ENCODE results near the gene SIL1.
"Not testable (repeated sequence)": the region's sequence is repeated elsewhere in the genome, so short reads cannot be mapped to it uniquely, and the experiment has no call there.

Gene SIL1

GRCh38 chr5:139177809-139178588 lies 20.2 kb downstream of the SIL1 start:
- Histone ChIP-seq H3K27me3 (ENCODE audit: insufficient read depth, low read length) (no peaks in the 10 kb centered on the region), H3K4me2 (ENCODE audit: low read length) (peak overlapping the region; percentile 27; the same call in 1 of the 2 replicates), H3K27ac (ENCODE audit: low read depth, low read length, poor library complexity, severe bottlenecking) (peak overlapping the region; percentile 76), H3F3A (ENCODE audit: insufficient read depth, low read length) (no peaks in the 10 kb centered on the region), H3K79me2 (ENCODE audit: insufficient read depth, low read length) (no peaks in the 10 kb centered on the region), H3K36me3 (ENCODE audit: insufficient read depth, low read length) (no peaks in the 10 kb centered on the region), H3K4me1 (ENCODE audit: insufficient read depth, low read length, severe bottlenecking) (peaks cover 25% of the 10 kb centered on the region), H3K9me2 (ENCODE audit: low read depth, low read length) (no peaks in the 10 kb centered on the region), H4K20me1 (ENCODE audit: insufficient read depth, low read length) (no peaks in the 10 kb centered on the region), H2AFZ (ENCODE audit: low read length) (no peak overlapping the region), H3K9ac (ENCODE audit: low read length) (no peak overlapping the region; the same call in 1 of the 2 replicates), H3K4me3 (ENCODE audit: low read depth, low read length, poor library complexity, severe bottlenecking) (no peak overlapping the region), H3K9me3 (ENCODE audit: low read length) (peaks cover 3% of the 10 kb centered on the region; the same call in 1 of the 2 replicates)
- no peak for TF ChIP-seq EZH2 (IDR thresholded peaks at IDR 0.05; ENCODE audit: borderline replicate concordance, low read length)
- TF ChIP-seq, protein P1, sequence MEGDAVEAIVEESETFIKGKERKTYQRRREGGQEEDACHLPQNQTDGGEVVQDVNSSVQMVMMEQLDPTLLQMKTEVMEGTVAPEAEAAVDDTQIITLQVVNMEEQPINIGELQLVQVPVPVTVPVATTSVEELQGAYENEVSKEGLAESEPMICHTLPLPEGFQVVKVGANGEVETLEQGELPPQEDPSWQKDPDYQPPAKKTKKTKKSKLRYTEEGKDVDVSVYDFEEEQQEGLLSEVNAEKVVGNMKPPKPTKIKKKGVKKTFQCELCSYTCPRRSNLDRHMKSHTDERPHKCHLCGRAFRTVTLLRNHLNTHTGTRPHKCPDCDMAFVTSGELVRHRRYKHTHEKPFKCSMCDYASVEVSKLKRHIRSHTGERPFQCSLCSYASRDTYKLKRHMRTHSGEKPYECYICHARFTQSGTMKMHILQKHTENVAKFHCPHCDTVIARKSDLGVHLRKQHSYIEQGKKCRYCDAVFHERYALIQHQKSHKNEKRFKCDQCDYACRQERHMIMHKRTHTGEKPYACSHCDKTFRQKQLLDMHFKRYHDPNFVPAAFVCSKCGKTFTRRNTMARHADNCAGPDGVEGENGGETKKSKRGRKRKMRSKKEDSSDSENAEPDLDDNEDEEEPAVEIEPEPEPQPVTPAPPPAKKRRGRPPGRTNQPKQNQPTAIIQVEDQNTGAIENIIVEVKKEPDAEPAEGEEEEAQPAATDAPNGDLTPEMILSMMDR (IDR thresholded peaks at IDR 0.05; ENCODE audit: low read length) = no peak

DNA sequence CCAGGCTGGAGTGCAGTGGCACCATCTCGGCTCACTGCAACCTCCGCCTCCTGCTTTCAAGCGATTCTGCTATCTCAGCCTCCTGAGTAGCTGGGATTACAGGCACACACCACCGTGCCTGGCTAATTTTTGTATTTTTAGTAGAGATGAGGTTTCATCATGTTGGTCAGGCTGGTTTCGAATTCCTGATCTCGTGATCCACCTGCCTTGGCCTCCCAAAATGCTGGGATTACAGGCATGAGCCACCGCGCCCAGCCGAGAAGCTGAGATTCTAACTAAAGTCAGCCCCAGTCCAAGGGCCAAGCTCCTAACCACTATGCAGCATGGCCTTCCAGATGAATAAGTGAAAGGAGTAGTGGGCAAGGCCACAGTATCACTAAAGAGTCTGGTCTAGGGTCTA lies 20.9 kb downstream of the SIL1 start:
- not testable (repeated sequence) for H3K9me3 ChIP-seq (ENCODE audit: low read length); H3F3A ChIP-seq (ENCODE audit: insufficient read depth, low read length); H3K79me2 ChIP-seq (ENCODE audit: insufficient read depth, low read length); H4K20me1 ChIP-seq (ENCODE audit: insufficient read depth, low read length); H2AFZ ChIP-seq (ENCODE audit: low read length); H3K9me2 ChIP-seq (ENCODE audit: low read depth, low read length); H3K27me3 ChIP-seq (ENCODE audit: insufficient read depth, low read length); H3K4me3 ChIP-seq (ENCODE audit: low read depth, low read length, poor library complexity, severe bottlenecking); H3K36me3 ChIP-seq (ENCODE audit: insufficient read depth, low read length); H3K9ac ChIP-seq (ENCODE audit: low read length)
- peaks cover 22% of the 10 kb centered on the region for H3K4me1 ChIP-seq (ENCODE audit: insufficient read depth, low read length, severe bottlenecking)
- H3K4me2 ChIP-seq (ENCODE audit: low read length) = peak overlapping the region; percentile 27; the same call in 1 of the 2 replicates
- peak overlapping the region; percentile 76 for H3K27ac ChIP-seq (ENCODE audit: low read depth, low read length, poor library complexity, severe bottlenecking)

DNA sequence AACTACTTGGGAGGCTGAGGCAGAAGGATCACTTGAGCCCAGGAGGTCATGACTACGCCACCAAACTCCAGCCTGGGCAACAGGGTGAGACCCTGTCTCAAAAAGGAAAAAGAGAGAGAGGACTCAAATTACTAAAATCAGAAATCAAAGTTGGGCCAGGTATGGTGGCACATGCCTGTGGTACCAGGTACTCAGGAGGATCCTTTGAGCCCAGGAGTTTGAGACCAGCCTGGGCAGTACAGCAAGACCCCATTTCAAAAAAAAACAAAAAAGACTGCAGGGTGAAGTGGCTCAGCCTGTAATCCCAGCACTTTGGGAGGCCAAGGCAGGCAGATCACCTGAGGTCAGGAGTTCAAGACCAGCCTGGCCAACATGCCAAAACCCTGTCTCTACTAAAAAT lies 23.8 kb downstream of the SIL1 start:
- H3K9ac ChIP-seq (ENCODE audit: low read length); H3K79me2 ChIP-seq (ENCODE audit: insufficient read depth, low read length); H3K36me3 ChIP-seq (ENCODE audit: insufficient read depth, low read length); H3K27ac ChIP-seq (ENCODE audit: low read depth, low read length, poor library complexity, severe bottlenecking); H4K20me1 ChIP-seq (ENCODE audit: insufficient read depth, low read length); H2AFZ ChIP-seq (ENCODE audit: low read length); H3K4me2 ChIP-seq (ENCODE audit: low read length); H3K9me2 ChIP-seq (ENCODE audit: low read depth, low read length); H3K9me3 ChIP-seq (ENCODE audit: low read length); H3F3A ChIP-seq (ENCODE audit: insufficient read depth, low read length); H3K27me3 ChIP-seq (ENCODE audit: insufficient read depth, low read length); H3K4me3 ChIP-seq (ENCODE audit: low read depth, low read length, poor library complexity, severe bottlenecking): not testable (repeated sequence)
- peaks cover 22% of the 10 kb centered on the region for H3K4me1 ChIP-seq (ENCODE audit: insufficient read depth, low read length, severe bottlenecking)

DNA sequence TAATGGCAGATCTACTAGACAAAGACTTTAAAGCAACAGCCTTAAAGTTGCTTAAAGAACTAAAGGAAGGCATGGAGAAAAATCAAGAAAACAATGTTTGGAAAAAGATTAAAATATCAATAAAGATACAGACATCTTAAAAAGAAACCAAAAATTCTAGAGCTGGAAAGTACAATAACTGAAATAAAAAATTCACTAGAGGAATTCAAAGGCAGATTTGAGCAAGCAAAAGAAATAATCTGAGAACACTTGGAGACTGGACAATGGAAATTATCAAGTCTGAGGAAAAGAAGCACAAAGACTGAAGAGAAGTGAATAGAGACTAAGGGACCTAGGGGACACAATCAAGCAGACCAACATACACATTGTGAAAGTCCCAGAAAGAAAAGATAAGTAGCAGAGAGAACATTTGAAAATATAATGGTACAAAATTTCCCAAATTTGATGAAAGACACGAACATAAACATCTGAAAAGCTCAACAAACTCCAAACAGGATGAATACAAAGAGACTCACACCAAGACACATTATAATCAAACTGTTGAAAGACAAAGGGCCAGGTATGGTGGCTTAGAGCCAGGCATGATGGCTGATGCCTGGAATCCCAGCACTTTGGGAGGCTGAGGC lies 26.3 kb downstream of the SIL1 start:
- Histone ChIP-seq H3K4me2 (ENCODE audit: low read length) (no peak overlapping the region), H3K9me3 (ENCODE audit: low read length) (peaks cover 8% of the 10 kb centered on the region), H3K9ac (ENCODE audit: low read length) (no peak overlapping the region), H4K20me1 (ENCODE audit: insufficient read depth, low read length) (no peaks in the 10 kb centered on the region), H3K27me3 (ENCODE audit: insufficient read depth, low read length) (no peaks in the 10 kb centered on the region), H3F3A (ENCODE audit: insufficient read depth, low read length) (no peaks in the 10 kb centered on the region), H2AFZ (ENCODE audit: low read length) (no peak overlapping the region), H3K36me3 (ENCODE audit: insufficient read depth, low read length) (no peaks in the 10 kb centered on the region), H3K4me1 (ENCODE audit: insufficient read depth, low read length, severe bottlenecking) (no peaks in the 10 kb centered on the region), H3K9me2 (ENCODE audit: low read depth, low read length) (no peaks in the 10 kb centered on the region), H3K79me2 (ENCODE audit: insufficient read depth, low read length) (no peaks in the 10 kb centered on the region), H3K27ac (ENCODE audit: low read depth, low read length, poor library complexity, severe bottlenecking) (no peak overlapping the region), H3K4me3 (ENCODE audit: low read depth, low read length, poor library complexity, severe bottlenecking) (no peak overlapping the region)
- TF ChIP-seq EZH2 (IDR thresholded peaks at IDR 0.05; ENCODE audit: borderline replicate concordance, low read length) = no peak
- TF ChIP-seq, protein P1 (IDR thresholded peaks at IDR 0.05; ENCODE audit: low read length) = no peak

All from OCI-LY1 (cell line).